Memory B cell (primary cell): ENCODE data around the gene PIM1.
"Not testable (repeated sequence)": the region's sequence is repeated elsewhere in the genome, so short reads cannot be mapped to it uniquely, and the experiment has no call there.

ENCODE experiments used
- ATAC-seq: fragments of 150-1000 bp; cut with Tn5 transposase; 2 replicates; pipeline ENCODE4 v1.10.0; 2021; ENCODE audit warnings: low read depth, mild to moderate bottlenecking, moderate library complexity
- DNase-seq, 2 donors: peaks; one replicate each; pipeline ENCODE4 v3.0.0; 2022; ENCODE audit warnings: low spot score in 2 of 2
- H3K27ac Mint-ChIP-seq: one replicate; pipeline ENCODE4 v1.8.0; 2022; ENCODE audit warnings: mild to moderate bottlenecking, moderate library complexity, mixed read lengths
- H3K27me3 Mint-ChIP-seq: one replicate; pipeline ENCODE4 v1.8.0; 2022; ENCODE audit warnings: mixed read lengths
- H3K36me3 Mint-ChIP-seq: one replicate; pipeline ENCODE4 v1.8.0; 2022; ENCODE audit warnings: mild to moderate bottlenecking, mixed read lengths
- H3K4me1 Mint-ChIP-seq: one replicate; pipeline ENCODE4 v1.8.0; 2022; ENCODE audit warnings: mixed read lengths
- H3K4me3 Mint-ChIP-seq: one replicate; pipeline ENCODE4 v1.8.0; 2022; ENCODE audit warnings: mild to moderate bottlenecking, moderate library complexity, mixed read lengths
- H3K9me3 Mint-ChIP-seq: one replicate; pipeline ENCODE4 v1.8.0; 2022; ENCODE audit warnings: mixed read lengths

The PIM1 gene

GRCh38 chr6:37169496-37170272, at the start of gene PIM1:
Gene PIM1 (plus strand): TSS chr6:37170152. CDS start chr6:37170576, 424 bp downstream.
- peak within 1 kb of the TSS; percentile 89 for H3K4me3 Mint-ChIP-seq
- peak; percentile 75 to 91 for DNase-seq
- peaks cover 24% of the 10 kb centered on the region for H3K4me1 Mint-ChIP-seq
- H3K27ac Mint-ChIP-seq, result peak within 1 kb of the TSS; percentile 91
- peak; percentile 84 for ATAC-seq
- H3K27me3 Mint-ChIP-seq, result no peaks in the 10 kb centered on the region
- H3K36me3 Mint-ChIP-seq, result peaks cover 13% of the 10 kb centered on the region
- H3K9me3 Mint-ChIP-seq, result no peaks in the 10 kb centered on the region

GRCh38 chr6:37121556-37121955, 48.4 kb upstream of the PIM1 start:
- H3K9me3 Mint-ChIP-seq, result no peaks in the 10 kb centered on the region
- ATAC-seq (no peak), DNase-seq (no peak)
- no peaks in the 10 kb centered on the region for H3K36me3 Mint-ChIP-seq
- H3K4me3 Mint-ChIP-seq, result no peak overlapping the region
- H3K27me3 Mint-ChIP-seq, result peaks cover 4% of the 10 kb centered on the region
- peaks cover 5% of the 10 kb centered on the region for H3K4me1 Mint-ChIP-seq
- H3K27ac Mint-ChIP-seq, result no peak overlapping the region

- H3K27me3 Mint-ChIP-seq, result peaks cover 3% of the 10 kb centered on the region
- no peak for DNase-seq
- peaks cover 5% of the 10 kb centered on the region for H3K4me1 Mint-ChIP-seq
- no peak for ATAC-seq
- H3K4me3 Mint-ChIP-seq, result no peak overlapping the region
- no peaks in the 10 kb centered on the region for H3K36me3 Mint-ChIP-seq
- no peaks in the 10 kb centered on the region for H3K9me3 Mint-ChIP-seq
- no peak overlapping the region for H3K27ac Mint-ChIP-seq
These were observed 47.1 kb upstream of the PIM1 start for GRCh38 chr6:37122861-37123260.

- ATAC-seq (no peak), DNase-seq (no peak)
- no peaks in the 10 kb centered on the region for H3K36me3 Mint-ChIP-seq
- no peak overlapping the region for H3K27ac Mint-ChIP-seq
- no peaks in the 10 kb centered on the region for H3K9me3 Mint-ChIP-seq
- H3K4me1 Mint-ChIP-seq, result peaks cover 5% of the 10 kb centered on the region
- H3K4me3 Mint-ChIP-seq, result no peak overlapping the region
- peaks cover 3% of the 10 kb centered on the region for H3K27me3 Mint-ChIP-seq
These were observed 45.8 kb upstream of the PIM1 start for GRCh38 chr6:37123957-37124729.

GRCh38 chr6:37125774-37126492, 44.0 kb upstream of the PIM1 start:
- Mint-ChIP-seq H3K36me3 (no peaks in the 10 kb centered on the region), H3K4me1 (no peaks in the 10 kb centered on the region), H3K4me3 (no peak overlapping the region), H3K27me3 (peaks cover 3% of the 10 kb centered on the region), H3K9me3 (no peaks in the 10 kb centered on the region), H3K27ac (no peak overlapping the region)
- ATAC-seq (no peak), DNase-seq (no peak)

GRCh38 chr6:37126493-37126958, 43.4 kb upstream of the PIM1 start:
- ATAC-seq (no peak), DNase-seq (no peak)
- Mint-ChIP-seq H3K4me1 (no peaks in the 10 kb centered on the region), H3K27me3 (peaks cover 3% of the 10 kb centered on the region), H3K9me3 (no peaks in the 10 kb centered on the region), H3K36me3 (no peaks in the 10 kb centered on the region), H3K27ac (no peak overlapping the region), H3K4me3 (no peak overlapping the region)

- H3K27ac Mint-ChIP-seq, result no peak overlapping the region
- no peak for ATAC-seq
These were observed 42.9 kb upstream of the PIM1 start for GRCh38 chr6:37126961-37127616.

GRCh38 chr6:37127961-37128862, 41.7 kb upstream of the PIM1 start:
- no peaks in the 10 kb centered on the region for H3K36me3 Mint-ChIP-seq
- no peaks in the 10 kb centered on the region for H3K9me3 Mint-ChIP-seq
- H3K27me3 Mint-ChIP-seq, result no peaks in the 10 kb centered on the region
- ATAC-seq, result no peak
- H3K27ac Mint-ChIP-seq, result no peak overlapping the region
- no peak overlapping the region for H3K4me3 Mint-ChIP-seq
- no peak for DNase-seq
- H3K4me1 Mint-ChIP-seq, result no peaks in the 10 kb centered on the region

More at GRCh38 chr6:37126961-37127616, 42.9 kb upstream of the PIM1 start:
- no peak for DNase-seq
- Mint-ChIP-seq H3K36me3 (no peaks in the 10 kb centered on the region), H3K4me3 (no peak overlapping the region), H3K9me3 (no peaks in the 10 kb centered on the region), H3K4me1 (no peaks in the 10 kb centered on the region), H3K27me3 (peaks cover 3% of the 10 kb centered on the region)

- ATAC-seq, H3K27ac Mint-ChIP-seq, H3K4me3 Mint-ChIP-seq: not testable (repeated sequence)
These were observed 41.0 kb upstream of the PIM1 start for GRCh38 chr6:37128863-37129443.

GRCh38 chr6:37129566-37129965, 40.4 kb upstream of the PIM1 start:
- Mint-ChIP-seq H3K9me3 (no peaks in the 10 kb centered on the region), H3K27ac (no peak overlapping the region), H3K36me3 (no peaks in the 10 kb centered on the region), H3K4me1 (no peaks in the 10 kb centered on the region), H3K27me3 (no peaks in the 10 kb centered on the region), H3K4me3 (no peak overlapping the region)
- DNase-seq (no peak), ATAC-seq (no peak)

More at GRCh38 chr6:37128863-37129443, 41.0 kb upstream of the PIM1 start:
- DNase-seq, H3K36me3 Mint-ChIP-seq, H3K4me1 Mint-ChIP-seq, H3K9me3 Mint-ChIP-seq, H3K27me3 Mint-ChIP-seq: not testable (repeated sequence)

GRCh38 chr6:37130704-37131103, 39.2 kb upstream of the PIM1 start:
- no peaks in the 10 kb centered on the region for H3K36me3 Mint-ChIP-seq
- H3K9me3 Mint-ChIP-seq, result no peaks in the 10 kb centered on the region
- no peak for DNase-seq
- no peaks in the 10 kb centered on the region for H3K27me3 Mint-ChIP-seq
- no peak for ATAC-seq
- no peak overlapping the region for H3K27ac Mint-ChIP-seq
- H3K4me1 Mint-ChIP-seq, result no peaks in the 10 kb centered on the region
- no peak overlapping the region for H3K4me3 Mint-ChIP-seq

- no peaks in the 10 kb centered on the region for H3K4me1 Mint-ChIP-seq
- H3K36me3 Mint-ChIP-seq, result no peaks in the 10 kb centered on the region
- ATAC-seq (no peak), DNase-seq (no peak)
- H3K4me3 Mint-ChIP-seq, result no peak overlapping the region
- H3K9me3 Mint-ChIP-seq, result no peaks in the 10 kb centered on the region
- no peaks in the 10 kb centered on the region for H3K27me3 Mint-ChIP-seq
- H3K27ac Mint-ChIP-seq, result no peak overlapping the region
These were observed 38.6 kb upstream of the PIM1 start for GRCh38 chr6:37131104-37131959.
